ENCODE data around the gene GINS3.

DNA sequence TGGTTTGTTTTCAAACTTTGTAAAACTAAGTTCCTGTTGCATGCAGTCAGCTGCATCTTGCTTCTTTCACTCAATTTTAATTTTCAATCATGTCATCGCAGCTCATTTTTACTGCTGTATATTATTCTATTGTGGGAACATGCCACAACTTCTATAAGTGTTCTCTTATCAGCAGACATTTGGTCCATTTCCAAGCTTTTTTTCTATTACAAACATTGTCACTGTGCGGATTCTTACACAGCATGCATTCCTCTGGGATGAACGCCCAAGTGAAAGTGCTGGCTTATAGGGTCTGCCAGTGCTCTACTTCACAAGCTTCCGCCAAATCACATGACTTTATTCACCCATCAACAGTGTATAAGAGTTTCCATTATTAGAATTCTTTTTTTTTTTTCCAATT is 22.7 kb downstream of the GINS3 start:
- TF ChIP-seq CTCF (IDR thresholded peaks at IDR 0.05) (no peak), POLR2A (IDR thresholded peaks at IDR 0.05) (no peak)
